Mammary epithelial cell (primary cell): ENCODE results near the gene ZDHHC5.

ENCODE experiments used
- EZH2 ChIP-seq: IDR thresholded peaks from 2 replicates; pipeline ENCODE4 v1.6.1; 2012; ENCODE audit warnings: low read length, inconsistent platforms, borderline replicate concordance
- TF ChIP-seq, protein P1 (sequence below), 2 donors: IDR thresholded peaks in 1 of 2; conservative IDR thresholded peaks in 1 of 2; 2 replicates each; pipeline ENCODE4 v1.5.1; 2011 to 2012; ENCODE audit warnings: inconsistent platforms in 2 of 2, low read length in 2 of 2, mild to moderate bottlenecking in 2 of 2, control low read depth in 1 of 2, low read depth in 1 of 2; ENCODE audit not compliant: insufficient read depth in 1 of 2; ENCODE audit errors: extremely low read depth in 1 of 2

- TF ChIP-seq, protein P1, sequence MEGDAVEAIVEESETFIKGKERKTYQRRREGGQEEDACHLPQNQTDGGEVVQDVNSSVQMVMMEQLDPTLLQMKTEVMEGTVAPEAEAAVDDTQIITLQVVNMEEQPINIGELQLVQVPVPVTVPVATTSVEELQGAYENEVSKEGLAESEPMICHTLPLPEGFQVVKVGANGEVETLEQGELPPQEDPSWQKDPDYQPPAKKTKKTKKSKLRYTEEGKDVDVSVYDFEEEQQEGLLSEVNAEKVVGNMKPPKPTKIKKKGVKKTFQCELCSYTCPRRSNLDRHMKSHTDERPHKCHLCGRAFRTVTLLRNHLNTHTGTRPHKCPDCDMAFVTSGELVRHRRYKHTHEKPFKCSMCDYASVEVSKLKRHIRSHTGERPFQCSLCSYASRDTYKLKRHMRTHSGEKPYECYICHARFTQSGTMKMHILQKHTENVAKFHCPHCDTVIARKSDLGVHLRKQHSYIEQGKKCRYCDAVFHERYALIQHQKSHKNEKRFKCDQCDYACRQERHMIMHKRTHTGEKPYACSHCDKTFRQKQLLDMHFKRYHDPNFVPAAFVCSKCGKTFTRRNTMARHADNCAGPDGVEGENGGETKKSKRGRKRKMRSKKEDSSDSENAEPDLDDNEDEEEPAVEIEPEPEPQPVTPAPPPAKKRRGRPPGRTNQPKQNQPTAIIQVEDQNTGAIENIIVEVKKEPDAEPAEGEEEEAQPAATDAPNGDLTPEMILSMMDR (conservative IDR thresholded peaks at IDR 0.05 in 1 of 2, IDR thresholded peaks at IDR 0.05 in 1 of 2; ENCODE audit: extremely low read depth in 1 of 2, insufficient read depth in 1 of 2, low read depth in 1 of 2, low read length in 2 of 2), result no peak
- no peak for TF ChIP-seq EZH2
These were observed 43.7 kb downstream of the ZDHHC5 start, which contains the start of gene MED19 for GRCh38 chr11:57711414-57712255.
